GM12878 (cell line): ENCODE data around the gene TBC1D19. TPM values are rescaled to one million over a fixed set of nuclear protein-coding genes. Genes with fewer than 3 reads are reported as not detected.

Source experiments
- ZBED1 ChIP-seq: IDR thresholded peaks from 2 replicates; pipeline ENCODE4 v1.6.1; 2016; ENCODE audit warnings: borderline replicate concordance
- polyA plus RNA-seq, 11 experiments: library from polyadenylated mRNA; depleted of rRNA in 4 of 11; unstranded in 6 of 11; stranded (reverse) in 5 of 11; fragments of >200 nt; fragmentation: Nextera tagmentation in 4 of 11; fragmentation: Illumina TruSeq in 1 of 11; extraction: Ambion mirVana in 4 of 11; extraction: Trizol in 1 of 11; gene quantifications; 1 replicate in 1 of 11; 2 replicates in 10 of 11; pipeline versions ENCODE4 v1.2.1 to v1.2.3, GENCODE V29; 2011 to 2016; ENCODE audit warnings: inconsistent platforms in 2 of 11, missing spikeins in 2 of 11, low read depth in 1 of 11
- total RNA-seq, 4 experiments: library from RNA; depleted of rRNA in 3 of 4; stranded (reverse); fragments of >200 nt in 3 of 4; fragmentation: Illumina TruSeq in 1 of 4; extraction: Trizol in 1 of 4; gene quantifications; 2 replicates each; pipeline versions ENCODE4 v1.2.1 to v1.2.3, GENCODE V29; 2013 to 2021
- TF ChIP-seq, protein P1 (sequence below): fragments of 450-650 bp; IDR thresholded peaks from 2 replicates; pipeline ENCODE4 v1.6.1; 2014; ENCODE audit warnings: mild to moderate bottlenecking
- TF ChIP-seq, protein P2 (sequence below): fragments of 450-650 bp; IDR thresholded peaks from 2 replicates; pipeline ENCODE4 v1.6.1; 2016; ENCODE audit warnings: mild to moderate bottlenecking
- TF ChIP-seq, protein P3 (sequence below): IDR thresholded peaks from 2 replicates; pipeline ENCODE4 v1.6.1; 2012; ENCODE audit warnings: mild to moderate bottlenecking, low read depth, low read length
- TF ChIP-seq, protein P4 (sequence below): fragments of 150-350 bp; IDR thresholded peaks from 2 replicates; pipeline ENCODE4 v1.6.1; 2016; ENCODE audit warnings: low read depth, low read length
- TF ChIP-seq, protein P5 (sequence below): IDR thresholded peaks from 2 replicates; pipeline ENCODE4 v1.6.1; 2012; ENCODE audit warnings: low read depth, low read length, improper control_type of control experiment

Gene TBC1D19
- total and polyA plus RNA-seq, 10 of the 15 experiments (the other 5 are each of a cell fraction or from before 2014, with no cell fraction given), result 0.29 to 3.9 (median 2.1) TPM

DNA sequence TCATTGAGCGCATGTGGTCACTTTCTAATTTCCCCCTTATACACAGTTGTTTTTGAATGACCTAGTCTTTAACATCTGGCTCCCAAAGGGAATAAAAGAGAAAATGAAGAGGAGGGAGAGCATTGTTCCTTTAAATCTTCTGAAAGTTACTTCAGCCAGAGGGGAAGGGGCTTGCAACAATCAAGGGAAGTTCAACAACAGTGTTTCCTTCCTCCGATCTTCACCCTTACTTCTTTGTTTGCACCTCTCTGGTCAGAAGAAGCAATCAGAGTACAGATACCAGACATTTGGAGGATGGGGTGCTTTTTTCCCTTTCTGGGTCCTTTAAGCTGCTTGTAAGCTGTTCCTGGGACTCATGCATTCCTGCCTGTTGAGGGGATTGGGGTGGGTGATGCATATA lies 125.4 kb downstream of the TBC1D19 start (continued):
- TF ChIP-seq, protein P1, sequence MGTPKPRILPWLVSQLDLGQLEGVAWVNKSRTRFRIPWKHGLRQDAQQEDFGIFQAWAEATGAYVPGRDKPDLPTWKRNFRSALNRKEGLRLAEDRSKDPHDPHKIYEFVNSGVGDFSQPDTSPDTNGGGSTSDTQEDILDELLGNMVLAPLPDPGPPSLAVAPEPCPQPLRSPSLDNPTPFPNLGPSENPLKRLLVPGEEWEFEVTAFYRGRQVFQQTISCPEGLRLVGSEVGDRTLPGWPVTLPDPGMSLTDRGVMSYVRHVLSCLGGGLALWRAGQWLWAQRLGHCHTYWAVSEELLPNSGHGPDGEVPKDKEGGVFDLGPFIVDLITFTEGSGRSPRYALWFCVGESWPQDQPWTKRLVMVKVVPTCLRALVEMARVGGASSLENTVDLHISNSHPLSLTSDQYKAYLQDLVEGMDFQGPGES, result no peak
- TF ChIP-seq, protein P2, sequence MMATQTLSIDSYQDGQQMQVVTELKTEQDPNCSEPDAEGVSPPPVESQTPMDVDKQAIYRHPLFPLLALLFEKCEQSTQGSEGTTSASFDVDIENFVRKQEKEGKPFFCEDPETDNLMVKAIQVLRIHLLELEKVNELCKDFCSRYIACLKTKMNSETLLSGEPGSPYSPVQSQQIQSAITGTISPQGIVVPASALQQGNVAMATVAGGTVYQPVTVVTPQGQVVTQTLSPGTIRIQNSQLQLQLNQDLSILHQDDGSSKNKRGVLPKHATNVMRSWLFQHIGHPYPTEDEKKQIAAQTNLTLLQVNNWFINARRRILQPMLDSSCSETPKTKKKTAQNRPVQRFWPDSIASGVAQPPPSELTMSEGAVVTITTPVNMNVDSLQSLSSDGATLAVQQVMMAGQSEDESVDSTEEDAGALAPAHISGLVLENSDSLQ, result no peak
- TF ChIP-seq, protein P3, sequence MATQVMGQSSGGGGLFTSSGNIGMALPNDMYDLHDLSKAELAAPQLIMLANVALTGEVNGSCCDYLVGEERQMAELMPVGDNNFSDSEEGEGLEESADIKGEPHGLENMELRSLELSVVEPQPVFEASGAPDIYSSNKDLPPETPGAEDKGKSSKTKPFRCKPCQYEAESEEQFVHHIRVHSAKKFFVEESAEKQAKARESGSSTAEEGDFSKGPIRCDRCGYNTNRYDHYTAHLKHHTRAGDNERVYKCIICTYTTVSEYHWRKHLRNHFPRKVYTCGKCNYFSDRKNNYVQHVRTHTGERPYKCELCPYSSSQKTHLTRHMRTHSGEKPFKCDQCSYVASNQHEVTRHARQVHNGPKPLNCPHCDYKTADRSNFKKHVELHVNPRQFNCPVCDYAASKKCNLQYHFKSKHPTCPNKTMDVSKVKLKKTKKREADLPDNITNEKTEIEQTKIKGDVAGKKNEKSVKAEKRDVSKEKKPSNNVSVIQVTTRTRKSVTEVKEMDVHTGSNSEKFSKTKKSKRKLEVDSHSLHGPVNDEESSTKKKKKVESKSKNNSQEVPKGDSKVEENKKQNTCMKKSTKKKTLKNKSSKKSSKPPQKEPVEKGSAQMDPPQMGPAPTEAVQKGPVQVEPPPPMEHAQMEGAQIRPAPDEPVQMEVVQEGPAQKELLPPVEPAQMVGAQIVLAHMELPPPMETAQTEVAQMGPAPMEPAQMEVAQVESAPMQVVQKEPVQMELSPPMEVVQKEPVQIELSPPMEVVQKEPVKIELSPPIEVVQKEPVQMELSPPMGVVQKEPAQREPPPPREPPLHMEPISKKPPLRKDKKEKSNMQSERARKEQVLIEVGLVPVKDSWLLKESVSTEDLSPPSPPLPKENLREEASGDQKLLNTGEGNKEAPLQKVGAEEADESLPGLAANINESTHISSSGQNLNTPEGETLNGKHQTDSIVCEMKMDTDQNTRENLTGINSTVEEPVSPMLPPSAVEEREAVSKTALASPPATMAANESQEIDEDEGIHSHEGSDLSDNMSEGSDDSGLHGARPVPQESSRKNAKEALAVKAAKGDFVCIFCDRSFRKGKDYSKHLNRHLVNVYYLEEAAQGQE, result no peak
- TF ChIP-seq, protein P4, sequence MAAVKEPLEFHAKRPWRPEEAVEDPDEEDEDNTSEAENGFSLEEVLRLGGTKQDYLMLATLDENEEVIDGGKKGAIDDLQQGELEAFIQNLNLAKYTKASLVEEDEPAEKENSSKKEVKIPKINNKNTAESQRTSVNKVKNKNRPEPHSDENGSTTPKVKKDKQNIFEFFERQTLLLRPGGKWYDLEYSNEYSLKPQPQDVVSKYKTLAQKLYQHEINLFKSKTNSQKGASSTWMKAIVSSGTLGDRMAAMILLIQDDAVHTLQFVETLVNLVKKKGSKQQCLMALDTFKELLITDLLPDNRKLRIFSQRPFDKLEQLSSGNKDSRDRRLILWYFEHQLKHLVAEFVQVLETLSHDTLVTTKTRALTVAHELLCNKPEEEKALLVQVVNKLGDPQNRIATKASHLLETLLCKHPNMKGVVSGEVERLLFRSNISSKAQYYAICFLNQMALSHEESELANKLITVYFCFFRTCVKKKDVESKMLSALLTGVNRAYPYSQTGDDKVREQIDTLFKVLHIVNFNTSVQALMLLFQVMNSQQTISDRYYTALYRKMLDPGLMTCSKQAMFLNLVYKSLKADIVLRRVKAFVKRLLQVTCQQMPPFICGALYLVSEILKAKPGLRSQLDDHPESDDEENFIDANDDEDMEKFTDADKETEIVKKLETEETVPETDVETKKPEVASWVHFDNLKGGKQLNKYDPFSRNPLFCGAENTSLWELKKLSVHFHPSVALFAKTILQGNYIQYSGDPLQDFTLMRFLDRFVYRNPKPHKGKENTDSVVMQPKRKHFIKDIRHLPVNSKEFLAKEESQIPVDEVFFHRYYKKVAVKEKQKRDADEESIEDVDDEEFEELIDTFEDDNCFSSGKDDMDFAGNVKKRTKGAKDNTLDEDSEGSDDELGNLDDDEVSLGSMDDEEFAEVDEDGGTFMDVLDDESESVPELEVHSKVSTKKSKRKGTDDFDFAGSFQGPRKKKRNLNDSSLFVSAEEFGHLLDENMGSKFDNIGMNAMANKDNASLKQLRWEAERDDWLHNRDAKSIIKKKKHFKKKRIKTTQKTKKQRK, result no peak
- TF ChIP-seq ZBED1, result no peak
- TF ChIP-seq, protein P5, sequence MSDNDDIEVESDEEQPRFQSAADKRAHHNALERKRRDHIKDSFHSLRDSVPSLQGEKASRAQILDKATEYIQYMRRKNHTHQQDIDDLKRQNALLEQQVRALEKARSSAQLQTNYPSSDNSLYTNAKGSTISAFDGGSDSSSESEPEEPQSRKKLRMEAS, result no peak
